ENCODE data around the gene TMEM31. TPM values are rescaled to one million over a fixed set of nuclear protein-coding genes. Genes with fewer than 3 reads are reported as not detected.

Gene TMEM31
- total RNA-seq, 2 donors from 2014 or later: 0.49 to 1.0 TPM

DNA sequence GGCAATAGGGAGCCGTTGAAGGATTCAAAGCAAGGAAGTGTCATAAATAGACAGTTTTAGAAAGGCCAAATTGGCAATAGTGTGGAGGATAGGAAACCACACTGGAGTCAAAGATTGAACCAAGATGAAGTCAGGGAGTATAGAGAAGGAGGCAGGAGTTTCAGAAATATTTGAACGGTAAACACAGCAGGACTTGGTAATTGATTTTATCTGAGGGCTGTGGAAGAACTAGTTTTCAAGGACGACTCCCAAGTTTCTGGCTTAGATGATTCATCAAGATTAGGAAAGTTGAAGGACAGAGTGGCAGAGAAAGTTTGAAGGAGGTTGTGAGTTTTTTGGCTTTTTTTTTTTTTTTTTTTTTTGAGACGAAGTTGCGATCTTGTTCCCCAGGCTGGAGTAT, 11.5 kb upstream of the TMEM31 start:
- H3K9me3 Mint-ChIP-seq: no peaks in the 10 kb centered on the region
- H3K36me3 Mint-ChIP-seq: no peaks in the 10 kb centered on the region
- DNase-seq (ENCODE audit: low spot score in 2 of 2) (no peak), ATAC-seq (no peak)
- no peak overlapping the region for H3K27ac Mint-ChIP-seq

DNA sequence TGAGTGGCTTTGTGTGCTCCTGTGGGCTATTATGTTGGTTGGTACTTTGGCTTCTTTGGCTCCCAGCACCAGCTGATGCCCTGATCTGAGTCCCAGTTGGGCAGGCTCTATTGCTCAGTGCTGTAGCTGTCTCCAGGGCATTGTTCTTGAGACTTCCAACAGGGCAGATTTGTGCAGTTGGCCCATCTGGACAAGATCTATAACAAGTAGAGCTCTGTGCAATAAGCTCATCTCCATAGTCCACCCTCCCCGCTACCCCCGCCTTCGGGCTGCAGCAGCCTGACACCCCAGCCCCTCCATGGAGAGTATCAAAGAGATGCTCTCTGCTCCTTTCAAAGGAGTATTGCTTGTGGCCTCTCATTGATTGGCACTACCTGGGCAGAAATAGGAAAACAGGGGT, 5.8 kb upstream of the TMEM31 start:
- no peak for ATAC-seq
- no peaks in the 10 kb centered on the region for H3K36me3 Mint-ChIP-seq
- no peak overlapping the region for H3K27ac Mint-ChIP-seq
- H3K9me3 Mint-ChIP-seq: no peaks in the 10 kb centered on the region
- DNase-seq (ENCODE audit: low spot score in 2 of 2): no peak

DNA sequence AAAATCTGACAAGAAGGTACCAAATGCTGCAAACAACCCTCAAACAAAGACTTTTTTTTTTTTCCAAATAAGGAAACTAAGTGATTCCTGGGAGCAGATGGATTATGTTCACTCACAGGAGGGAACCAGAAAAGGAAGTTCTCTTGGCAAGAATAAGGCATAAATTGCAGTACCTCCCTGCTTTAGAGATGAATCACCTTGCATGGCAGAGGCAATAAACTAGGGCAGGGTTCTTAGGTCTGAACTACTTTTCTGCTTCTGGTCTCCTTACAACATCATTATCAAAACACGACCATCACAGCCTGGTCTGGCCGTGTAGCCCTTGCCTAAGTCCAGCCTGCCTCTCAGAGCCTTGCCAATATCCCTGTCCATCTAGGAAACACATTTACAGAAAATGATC, 6.3 kb downstream of the TMEM31 start:
- no peaks in the 10 kb centered on the region for H3K9me3 Mint-ChIP-seq
- ATAC-seq: no peak
- no peaks in the 10 kb centered on the region for H3K36me3 Mint-ChIP-seq

DNA sequence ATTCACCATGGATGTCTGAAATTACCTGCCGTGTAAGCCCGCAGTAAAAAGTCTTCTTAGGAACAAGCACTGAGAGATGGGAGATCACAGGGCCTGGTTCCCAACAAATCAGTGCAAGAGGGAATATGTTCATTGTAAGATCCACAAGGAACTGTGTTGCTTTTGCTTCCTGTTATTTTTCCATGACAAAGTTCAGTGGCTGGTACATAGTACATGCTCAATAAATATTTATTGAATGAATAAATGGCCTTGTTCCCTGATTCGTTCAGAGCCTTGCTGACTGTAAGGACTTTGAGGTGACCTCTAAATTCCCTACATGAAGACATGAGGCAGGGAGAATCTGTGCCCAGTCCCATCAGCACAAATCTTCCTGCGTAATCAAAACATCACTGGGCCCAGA, 7.4 kb downstream of the TMEM31 start:
- H3K27ac Mint-ChIP-seq: no peak overlapping the region
- no peak for ATAC-seq
- H3K9me3 Mint-ChIP-seq: no peaks in the 10 kb centered on the region
- H3K36me3 Mint-ChIP-seq: no peaks in the 10 kb centered on the region
- DNase-seq (ENCODE audit: low spot score in 2 of 2): no peak

More for the DNA sequence above, 6.3 kb downstream of the TMEM31 start:
- no peak for DNase-seq (ENCODE audit: low spot score in 2 of 2)
- H3K27ac Mint-ChIP-seq: no peak overlapping the region

DNA sequence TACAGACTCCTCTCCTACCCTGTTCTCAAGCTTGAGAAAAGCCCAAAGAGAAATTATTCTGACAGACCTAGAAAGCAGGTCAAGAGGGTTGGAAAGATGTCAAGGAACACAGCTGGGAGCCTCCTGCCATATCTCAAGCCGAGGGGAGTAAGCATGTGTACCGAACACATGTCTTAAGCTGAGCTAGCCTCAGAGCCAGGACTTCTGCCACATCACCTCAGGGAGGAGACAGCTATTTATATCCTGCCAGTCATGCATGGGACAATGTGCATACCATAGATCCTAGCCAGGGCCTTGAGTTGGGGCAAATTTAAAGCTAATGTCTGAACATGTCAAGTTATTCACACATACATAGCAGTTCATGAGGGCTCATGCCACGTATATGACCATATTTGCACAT, 11.8 kb downstream of the TMEM31 start:
- no peak for ATAC-seq
- Mint-ChIP-seq H3K27ac (no peak overlapping the region), H3K36me3 (no peaks in the 10 kb centered on the region), H3K9me3 (no peaks in the 10 kb centered on the region)
- no peak for DNase-seq (ENCODE audit: low spot score in 2 of 2)

DNA sequence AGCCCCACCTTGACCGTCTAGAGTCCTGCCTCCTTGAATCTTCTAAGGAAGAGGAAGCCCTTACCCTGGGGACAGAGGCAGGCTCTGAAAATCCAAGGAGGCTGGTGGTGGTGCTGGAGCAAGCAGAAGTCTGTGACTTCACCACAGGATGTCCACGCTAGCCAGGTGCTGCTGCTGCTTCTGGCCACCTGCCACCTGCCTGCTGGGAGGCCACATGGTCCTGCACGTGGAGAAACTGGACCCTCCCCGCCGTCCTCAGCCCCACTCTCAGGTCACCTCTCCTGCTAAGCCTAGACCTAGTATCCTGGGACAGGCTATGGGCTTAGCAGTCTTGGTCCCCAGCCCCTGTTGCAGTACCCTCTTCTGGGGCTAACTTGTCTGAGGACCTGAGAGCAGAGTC, 15.8 kb downstream of the TMEM31 start:
- Mint-ChIP-seq H3K9me3 (no peaks in the 10 kb centered on the region), H3K27ac (no peak overlapping the region)
- no peak for ATAC-seq

DNA sequence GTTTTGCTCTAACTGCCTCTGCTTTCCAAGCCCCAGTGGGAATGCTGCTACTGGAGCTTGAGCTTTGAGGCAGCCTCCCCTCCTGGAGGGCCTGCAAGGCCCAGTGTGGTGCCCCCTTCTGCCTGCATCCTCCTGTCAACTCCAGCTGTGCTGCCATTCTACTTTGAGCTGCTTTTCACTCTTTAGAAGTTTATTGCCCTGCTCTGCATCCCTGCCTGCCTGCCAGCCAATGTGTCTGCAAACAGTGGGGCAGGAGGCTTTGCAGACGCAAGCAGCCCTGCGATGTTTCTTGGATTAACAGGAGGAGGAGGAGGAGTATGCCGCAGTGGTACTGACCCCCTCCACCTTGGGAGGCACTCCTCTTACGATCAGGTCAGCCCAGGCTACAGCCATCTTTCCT, 16.4 kb downstream of the TMEM31 start:
- DNase-seq (ENCODE audit: low spot score in 2 of 2) (no peak), ATAC-seq (no peak)
- Mint-ChIP-seq H3K36me3 (no peaks in the 10 kb centered on the region), H3K9me3 (no peaks in the 10 kb centered on the region), H3K27ac (no peak overlapping the region)

More for the DNA sequence above, 15.8 kb downstream of the TMEM31 start:
- no peaks in the 10 kb centered on the region for H3K36me3 Mint-ChIP-seq
- no peak for DNase-seq (ENCODE audit: low spot score in 2 of 2)

DNA sequence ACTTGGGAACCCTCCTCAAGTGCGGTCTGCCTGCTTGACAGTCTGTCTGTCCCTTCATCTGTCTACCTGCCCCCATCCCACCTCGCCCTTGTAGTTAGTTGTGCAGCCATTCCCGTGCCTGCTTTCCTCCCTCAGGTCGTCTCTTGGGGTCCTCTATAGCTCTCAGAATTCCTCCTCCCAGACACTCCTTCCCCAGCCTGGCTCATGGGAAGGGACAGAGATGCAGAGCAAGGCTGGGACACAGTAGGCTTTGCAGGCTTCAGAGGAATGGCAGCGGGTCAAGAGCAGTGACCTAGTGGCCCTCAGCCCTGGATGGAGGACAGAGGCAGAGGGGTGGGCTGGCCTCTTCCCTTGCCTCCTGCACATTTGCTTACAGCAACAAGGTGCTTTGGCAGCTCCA, 18.3 kb downstream of the TMEM31 start:
- Mint-ChIP-seq H3K36me3 (no peaks in the 10 kb centered on the region), H3K27ac (no peak overlapping the region), H3K9me3 (no peaks in the 10 kb centered on the region)
- DNase-seq (ENCODE audit: low spot score in 2 of 2) (no peak), ATAC-seq (no peak)

DNA sequence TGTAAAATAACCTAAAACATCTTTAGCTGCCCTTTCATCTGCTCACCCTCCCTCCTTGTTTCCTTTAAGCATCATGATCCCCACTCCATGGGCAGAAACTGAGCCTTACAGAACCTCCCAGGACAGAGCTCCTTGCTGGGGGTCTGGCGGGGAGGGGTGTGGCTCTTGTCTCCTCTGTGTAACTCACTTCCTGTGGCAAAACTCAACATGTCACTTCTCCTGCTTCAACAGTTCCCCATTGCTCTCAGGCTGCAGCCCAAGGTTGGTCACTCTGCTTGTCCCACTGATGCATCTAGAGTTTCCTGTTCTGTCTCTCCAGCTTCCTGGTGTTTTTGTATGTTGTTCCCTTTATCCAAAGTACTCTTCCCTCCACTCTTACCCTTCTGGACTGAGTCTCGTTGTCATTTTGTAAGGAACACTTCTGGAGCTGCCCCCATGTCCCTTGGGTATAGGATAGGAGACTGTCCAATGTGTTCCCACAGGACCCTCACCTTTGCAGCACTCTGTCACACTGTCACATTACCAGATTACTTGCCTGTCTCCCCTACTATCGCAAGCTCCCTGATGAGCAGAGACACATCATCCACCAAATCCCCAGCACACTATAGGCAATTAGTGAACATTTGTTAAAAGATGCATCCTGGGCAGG, 19.6 kb downstream of the TMEM31 start:
- H3K36me3 Mint-ChIP-seq: no peaks in the 10 kb centered on the region
- H3K27ac Mint-ChIP-seq: peak overlapping the region in 1 of 2 donors; percentile 52
- DNase-seq (ENCODE audit: low spot score in 2 of 2): no peak
- no peak for ATAC-seq
- H3K9me3 Mint-ChIP-seq: no peaks in the 10 kb centered on the region

DNA sequence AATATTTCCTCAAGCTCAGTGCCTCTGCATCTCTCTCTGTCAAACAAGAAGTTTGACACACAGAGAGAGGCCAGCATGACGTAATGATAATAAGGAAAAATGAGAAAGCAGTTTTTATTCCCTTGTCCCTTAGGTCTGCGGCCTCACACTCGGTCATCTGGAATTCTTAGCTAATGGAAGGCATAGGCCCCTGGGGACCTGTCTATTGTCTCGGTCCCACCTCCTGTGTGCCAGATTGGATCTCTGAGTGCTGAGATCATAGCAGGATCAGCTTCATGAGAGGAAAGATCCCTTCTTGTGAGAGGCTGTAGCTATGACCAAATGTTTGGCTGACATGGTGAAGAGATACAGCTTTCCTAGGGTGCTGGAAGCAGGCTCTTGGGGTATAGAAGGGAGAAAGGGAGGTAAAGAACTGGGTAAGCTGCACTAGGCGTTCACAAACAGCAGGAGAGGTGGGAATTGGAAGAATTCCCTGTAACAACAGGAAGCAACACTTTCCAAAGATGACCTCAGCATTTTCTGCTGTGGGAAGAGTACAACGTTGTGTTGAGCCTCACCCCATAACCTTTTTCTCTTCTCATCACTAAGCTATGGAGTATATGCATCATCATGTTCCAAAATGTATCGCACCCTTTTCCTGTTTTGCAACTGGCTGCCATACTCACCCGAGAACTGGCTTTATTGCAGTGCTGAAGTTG, 20.2 kb downstream of the TMEM31 start:
- Mint-ChIP-seq H3K9me3 (no peaks in the 10 kb centered on the region), H3K27ac (no peak overlapping the region), H3K36me3 (no peaks in the 10 kb centered on the region)
- ATAC-seq (no peak), DNase-seq (ENCODE audit: low spot score in 2 of 2) (no peak)

DNA sequence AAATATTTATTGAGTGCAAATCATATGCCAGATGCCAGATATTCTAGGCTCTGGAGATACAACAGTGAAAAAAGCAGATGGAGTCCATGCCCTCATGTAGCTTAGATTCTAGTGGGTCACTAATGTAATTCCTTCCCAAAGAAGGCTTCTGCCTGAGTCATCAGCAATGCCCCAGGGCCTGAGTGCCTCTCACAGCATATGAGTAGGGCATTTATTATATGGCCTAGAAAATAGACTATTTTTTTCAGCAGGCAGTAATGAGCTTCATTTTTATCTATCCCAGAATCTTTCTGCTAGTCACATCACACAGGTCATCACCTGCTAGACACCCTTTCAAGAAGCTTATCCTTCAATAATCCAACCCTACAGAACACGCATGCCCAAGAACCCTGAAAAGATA, 22.3 kb downstream of the TMEM31 start:
- no peaks in the 10 kb centered on the region for H3K36me3 Mint-ChIP-seq
- no peaks in the 10 kb centered on the region for H3K9me3 Mint-ChIP-seq
- no peak for ATAC-seq
- no peak overlapping the region for H3K27ac Mint-ChIP-seq
- no peak for DNase-seq (ENCODE audit: low spot score in 2 of 2)

DNA sequence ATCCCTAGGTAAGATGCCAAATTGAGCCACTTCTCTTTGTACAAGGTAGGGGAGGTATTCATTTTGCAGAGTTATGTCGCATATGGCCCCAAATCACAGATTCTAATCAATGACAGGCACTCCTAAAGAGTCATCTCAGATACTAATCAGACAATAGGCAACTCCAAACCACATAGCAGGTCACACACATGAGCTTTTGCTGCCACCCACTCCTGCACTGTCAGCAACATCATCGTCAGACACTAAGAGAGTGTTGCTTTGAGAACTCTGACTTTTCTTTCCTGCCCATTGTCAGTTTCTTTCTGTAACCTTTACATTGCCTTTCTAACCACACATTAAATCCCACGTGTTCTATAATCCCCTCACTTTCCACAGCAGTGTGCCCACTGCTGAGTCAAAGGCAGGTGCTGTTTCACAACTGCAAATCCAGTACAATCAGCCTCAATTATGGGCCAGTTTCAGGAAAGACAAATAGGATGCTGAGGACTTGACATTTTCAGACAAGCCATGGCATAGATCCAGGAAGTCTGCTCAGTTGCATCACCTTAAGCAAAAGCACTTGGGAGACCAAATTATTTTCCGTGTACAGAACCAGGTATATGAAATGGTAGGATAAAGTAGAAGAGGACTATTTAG, 23.5 kb downstream of the TMEM31 start:
- H3K9me3 Mint-ChIP-seq: no peaks in the 10 kb centered on the region
- no peaks in the 10 kb centered on the region for H3K36me3 Mint-ChIP-seq
- H3K27ac Mint-ChIP-seq: no peak overlapping the region
- DNase-seq (ENCODE audit: low spot score in 2 of 2) (no peak), ATAC-seq (peak; percentile 36 to 63)

DNA sequence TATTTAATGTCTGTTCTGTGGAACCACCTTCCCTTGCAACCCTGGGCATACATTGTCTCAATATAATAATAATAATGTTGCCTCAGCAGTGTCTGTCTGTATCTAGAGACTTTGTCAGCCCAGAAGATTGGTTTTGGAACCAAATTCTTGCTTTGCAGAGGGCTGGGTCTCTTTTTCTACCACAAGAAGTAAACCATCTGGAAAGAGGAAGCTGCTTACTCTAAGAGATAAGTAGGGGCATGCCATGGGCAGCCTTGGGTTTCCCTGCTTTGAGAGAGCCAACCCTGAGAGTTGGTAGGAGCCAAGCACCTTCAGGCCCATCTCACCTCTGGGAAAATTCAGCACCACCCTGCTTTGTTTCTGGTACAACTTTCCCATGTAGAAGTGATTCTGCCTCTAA, 27.0 kb downstream of the TMEM31 start:
- Mint-ChIP-seq H3K27ac (no peak overlapping the region), H3K9me3 (no peaks in the 10 kb centered on the region), H3K36me3 (no peaks in the 10 kb centered on the region)
- DNase-seq (ENCODE audit: low spot score in 2 of 2) (no peak), ATAC-seq (no peak)

DNA sequence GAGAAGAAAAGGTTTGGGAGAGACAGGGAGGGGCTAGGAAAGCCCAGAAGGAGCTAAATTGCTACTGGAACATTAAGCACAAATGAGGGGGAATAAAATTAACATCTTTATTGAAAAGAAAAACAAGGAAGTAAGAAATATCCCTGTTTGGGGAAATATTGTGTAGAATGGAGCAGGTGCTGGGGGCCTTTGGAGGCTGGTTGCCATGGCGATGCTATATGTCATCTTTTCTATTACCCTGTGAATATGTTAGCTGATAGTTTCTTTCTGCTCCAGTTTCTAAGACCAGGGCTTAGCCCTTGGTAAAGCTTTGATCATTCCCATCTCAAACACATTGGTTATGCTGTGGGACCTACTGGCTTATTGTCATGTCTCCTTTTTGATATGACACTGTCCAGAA, 28.7 kb downstream of the TMEM31 start:
- Mint-ChIP-seq H3K9me3 (no peaks in the 10 kb centered on the region), H3K27ac (no peak overlapping the region), H3K36me3 (no peaks in the 10 kb centered on the region)
- DNase-seq (ENCODE audit: low spot score in 2 of 2) (no peak), ATAC-seq (no peak)

DNA sequence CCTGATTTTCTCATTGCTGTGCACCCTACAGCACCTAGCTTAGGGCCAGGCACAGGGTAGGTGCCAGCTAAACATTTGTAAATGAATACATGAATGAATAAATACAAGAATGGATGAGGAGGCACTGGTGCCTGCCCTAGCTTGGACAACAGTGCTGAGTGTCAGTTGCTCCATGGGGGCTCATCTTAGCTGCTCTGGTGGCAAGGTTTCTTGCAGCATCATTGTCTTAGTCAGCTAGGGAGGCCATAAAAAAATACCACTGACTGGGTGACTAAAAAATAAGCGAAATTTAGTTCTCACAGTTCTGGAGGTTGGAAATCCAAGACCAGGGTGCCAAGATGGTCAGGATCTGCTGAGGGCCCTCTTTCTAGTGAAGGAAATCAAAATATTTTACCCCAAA, 31.2 kb downstream of the TMEM31 start:
- no peak for ATAC-seq
- no peaks in the 10 kb centered on the region for H3K36me3 Mint-ChIP-seq
- H3K9me3 Mint-ChIP-seq: no peaks in the 10 kb centered on the region
- H3K27ac Mint-ChIP-seq: no peak overlapping the region
- no peak for DNase-seq (ENCODE audit: low spot score in 2 of 2)

DNA sequence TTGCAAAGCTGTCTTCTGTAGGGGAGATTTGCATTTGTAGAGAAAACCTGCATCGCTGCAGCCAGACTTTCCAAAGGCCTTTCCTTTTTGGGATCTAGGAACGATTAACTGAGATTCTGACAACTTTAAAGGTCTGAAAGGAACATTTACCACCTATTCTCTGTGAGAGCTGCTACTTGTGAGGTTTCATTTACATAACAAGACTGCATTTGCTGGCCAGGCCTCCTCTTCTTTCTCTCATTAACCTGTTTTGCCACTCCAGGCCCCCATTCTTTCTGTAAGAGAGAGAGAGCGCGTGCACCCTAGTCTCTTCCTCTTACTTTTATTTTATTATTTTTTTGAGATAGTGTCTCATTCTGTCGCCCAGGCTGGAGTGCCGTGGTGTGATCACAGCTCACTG, 31.6 kb downstream of the TMEM31 start:
- Mint-ChIP-seq H3K36me3 (no peaks in the 10 kb centered on the region), H3K27ac (no peak overlapping the region), H3K9me3 (no peaks in the 10 kb centered on the region)
- DNase-seq (ENCODE audit: low spot score in 2 of 2) (no peak), ATAC-seq (no peak)

DNA sequence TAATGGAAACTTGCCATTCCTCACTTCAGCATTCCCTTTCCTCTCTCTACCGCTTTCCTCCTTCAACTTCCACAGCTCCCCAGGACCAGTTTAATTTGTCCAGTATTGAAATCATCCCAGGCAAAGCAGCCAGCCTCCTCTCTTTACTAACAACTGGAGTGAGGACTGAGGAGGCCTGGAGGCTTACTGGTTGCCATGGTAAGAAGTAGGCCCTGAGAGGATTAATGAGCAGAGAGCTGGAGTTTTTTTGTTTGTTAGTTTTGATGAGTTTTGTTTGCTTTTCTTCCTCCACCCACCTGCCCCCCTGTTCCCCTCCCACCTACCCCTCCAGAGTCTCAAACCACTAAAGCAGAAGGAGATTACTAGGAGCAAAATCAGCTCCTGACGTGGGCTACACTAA, 36.5 kb downstream of the TMEM31 start:
- Mint-ChIP-seq H3K27ac (no peak overlapping the region), H3K36me3 (no peaks in the 10 kb centered on the region), H3K9me3 (no peaks in the 10 kb centered on the region)
- DNase-seq (ENCODE audit: low spot score in 2 of 2): no peak
- no peak for ATAC-seq

DNA sequence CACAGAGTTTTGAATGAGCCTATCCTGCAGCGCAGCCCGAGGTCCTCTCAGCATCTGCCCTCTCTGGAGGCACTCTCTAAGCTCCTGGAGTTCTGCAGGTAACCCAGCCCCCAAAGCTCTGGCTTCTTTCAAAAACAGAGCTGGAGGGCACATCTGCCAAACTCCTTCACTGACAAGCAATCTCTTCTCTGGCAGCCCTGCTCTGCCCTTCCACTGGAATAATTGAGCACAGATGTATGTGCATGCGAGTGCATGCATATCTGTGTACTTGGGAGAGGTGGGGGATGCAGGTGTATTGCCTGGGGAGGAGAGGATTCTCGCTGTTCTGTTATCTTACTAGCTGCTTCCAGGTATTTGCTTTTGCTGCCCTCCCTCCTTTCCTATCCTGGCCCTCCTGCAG, 43.7 kb downstream of the TMEM31 start:
- no peaks in the 10 kb centered on the region for H3K9me3 Mint-ChIP-seq
- H3K27ac Mint-ChIP-seq: no peak overlapping the region
- H3K36me3 Mint-ChIP-seq: no peaks in the 10 kb centered on the region
- DNase-seq (ENCODE audit: low spot score in 2 of 2): no peak
- ATAC-seq: no peak
